NCI-H1092 (cell line): ENCODE data around the gene AGL.
"Not testable (repeated sequence)": the region's sequence is repeated elsewhere in the genome, so short reads cannot be mapped to it uniquely, and the experiment has no call there.

Experiments used
- DNase-seq: peaks from one replicate; lab custom pipeline; 2025; lab: John Stamatoyannopoulos, UW

AGL gene

GRCh38 chr1:99851850-99852454, 1.8 kb downstream of the AGL start:
- no peak for DNase-seq

DNA sequence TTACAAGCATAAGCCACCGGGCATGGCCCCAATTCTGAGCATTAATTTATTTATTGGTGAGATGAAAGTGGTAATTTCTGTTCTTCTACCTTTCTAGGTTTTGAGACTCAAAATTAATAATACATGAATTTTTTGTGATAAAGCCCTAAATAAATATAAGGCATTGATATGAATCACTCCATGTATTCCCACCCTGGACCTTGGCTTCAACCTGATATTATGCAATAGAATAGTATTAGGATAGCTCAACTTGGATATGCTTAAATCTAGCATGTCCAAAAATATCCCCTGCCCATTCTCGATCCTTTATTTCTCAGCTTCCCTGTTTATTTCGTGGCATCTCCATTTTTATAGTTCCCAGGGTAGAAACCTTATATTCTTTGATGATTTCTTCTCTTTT, 2.5 kb downstream of the AGL start:
- DNase-seq: no peak

GRCh38 chr1:99855914-99856450, 5.8 kb downstream of the AGL start:
- DNase-seq: no peak

GRCh38 chr1:99857041-99857440, 6.9 kb downstream of the AGL start:
- not testable (repeated sequence) for DNase-seq

GRCh38 chr1:99858286-99858685, 8.1 kb downstream of the AGL start:
- no peak for DNase-seq

GRCh38 chr1:99858881-99859280, 8.7 kb downstream of the AGL start:
- DNase-seq: no peak

DNA sequence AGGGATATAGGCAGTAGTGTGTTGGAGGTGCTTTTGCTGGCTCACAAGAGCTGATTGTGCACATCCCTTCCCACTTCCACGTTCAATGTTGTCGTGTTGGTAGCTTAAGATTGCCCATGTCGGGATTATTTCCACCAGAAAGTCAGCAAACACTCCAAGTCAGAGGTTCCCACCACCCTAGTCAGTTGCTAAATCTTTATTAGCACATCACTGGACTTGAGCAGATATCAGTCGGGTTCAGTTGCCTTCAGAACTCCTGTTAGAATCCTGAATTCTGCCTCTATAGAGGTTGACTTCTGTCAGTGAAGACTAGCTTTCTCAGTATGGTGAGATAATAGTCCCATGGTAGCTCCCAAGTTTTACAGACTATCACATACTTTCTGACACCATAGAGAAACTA, 10.5 kb downstream of the AGL start:
- no peak for DNase-seq

DNA sequence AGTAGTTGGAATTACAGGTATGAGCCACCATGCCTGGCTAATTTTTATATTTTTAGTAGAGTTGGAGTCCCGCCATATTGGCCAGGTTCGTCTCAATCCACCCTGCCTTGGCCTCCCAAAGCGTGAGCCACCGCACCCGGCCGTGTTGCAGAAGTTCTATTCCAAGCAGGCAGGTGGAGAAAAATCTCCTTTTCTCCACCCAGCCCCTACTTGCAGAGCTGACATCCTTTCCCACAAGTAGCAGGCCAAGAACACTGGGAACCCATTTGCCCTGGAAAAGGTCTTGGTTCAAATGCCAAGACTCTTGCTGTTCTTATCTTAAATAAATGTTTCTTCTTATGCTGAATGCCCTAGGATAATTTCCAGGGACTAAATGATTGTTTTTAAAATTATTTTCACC, 17.5 kb downstream of the AGL start:
- no peak for DNase-seq

DNA sequence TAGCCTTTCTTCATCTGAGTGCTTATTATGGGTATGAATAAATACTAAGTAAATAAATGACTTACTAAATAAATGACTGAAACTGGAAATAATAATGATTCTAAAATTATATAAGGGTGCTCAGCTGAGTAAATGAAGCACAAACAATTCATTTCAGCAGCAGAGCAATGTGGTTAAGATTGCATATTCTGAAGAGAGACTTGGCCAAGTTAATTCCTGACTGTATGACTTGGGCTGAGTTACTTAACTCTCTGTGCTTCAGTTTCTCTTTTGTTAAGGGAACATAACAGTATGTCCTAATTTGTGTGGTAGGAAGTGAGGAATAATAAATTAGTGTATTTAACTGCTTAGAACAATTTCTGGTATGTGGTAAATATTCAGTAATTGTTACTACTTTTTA, 19.1 kb downstream of the AGL start:
- no peak for DNase-seq

GRCh38 chr1:99869723-99870122, 19.6 kb downstream of the AGL start:
- no peak for DNase-seq

DNA sequence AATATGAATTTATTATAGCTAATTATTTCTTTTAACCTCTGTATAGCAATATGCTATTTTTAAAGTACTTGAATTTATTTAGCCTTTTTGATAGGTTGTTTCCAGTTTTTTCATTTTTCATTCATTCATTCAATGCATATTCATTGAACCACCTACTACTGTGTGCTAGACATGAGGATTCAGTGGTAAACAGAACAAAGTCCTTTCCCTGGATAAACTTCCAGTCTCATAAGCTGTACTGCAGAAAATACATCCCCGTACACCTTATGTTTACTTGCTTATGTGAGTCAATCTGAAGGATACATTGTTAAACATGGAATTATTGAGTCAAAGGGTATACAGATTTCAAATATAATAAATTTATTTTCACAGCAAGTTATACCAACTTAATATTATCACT, 21.9 kb downstream of the AGL start:
- no peak for DNase-seq

DNA sequence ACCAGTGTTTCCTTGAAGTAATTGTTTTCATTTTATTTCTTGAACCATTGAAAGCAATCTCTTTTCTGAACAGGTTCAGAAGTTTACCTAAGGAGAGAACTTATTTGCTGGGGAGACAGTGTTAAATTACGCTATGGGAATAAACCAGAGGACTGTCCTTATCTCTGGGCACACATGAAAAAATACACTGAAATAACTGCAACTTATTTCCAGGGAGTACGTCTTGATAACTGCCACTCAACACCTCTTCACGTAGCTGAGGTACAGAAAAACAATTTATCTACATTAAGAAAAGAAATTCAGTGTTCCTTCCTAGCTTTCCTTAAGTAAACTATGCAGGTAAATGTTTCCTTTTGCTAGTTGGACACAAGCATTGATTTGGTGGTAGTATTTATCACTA, 27.4 kb downstream of the AGL start:
- DNase-seq: no peak

- DNase-seq: no peak
These were observed 36.0 kb downstream of the AGL start for GRCh38 chr1:99886179-99886578.

- DNase-seq: no peak
These were observed 36.7 kb downstream of the AGL start for GRCh38 chr1:99886841-99887240.

GRCh38 chr1:99887890-99888289, 37.7 kb downstream of the AGL start:
- no peak for DNase-seq

- no peak for DNase-seq
These were observed 41.8 kb downstream of the AGL start for GRCh38 chr1:99891997-99892396.

GRCh38 chr1:99903278-99903677, 53.1 kb downstream of the AGL start:
- DNase-seq: not testable (repeated sequence)

- no peak for DNase-seq
These were observed 56.4 kb downstream of the AGL start for GRCh38 chr1:99906535-99906934.

DNA sequence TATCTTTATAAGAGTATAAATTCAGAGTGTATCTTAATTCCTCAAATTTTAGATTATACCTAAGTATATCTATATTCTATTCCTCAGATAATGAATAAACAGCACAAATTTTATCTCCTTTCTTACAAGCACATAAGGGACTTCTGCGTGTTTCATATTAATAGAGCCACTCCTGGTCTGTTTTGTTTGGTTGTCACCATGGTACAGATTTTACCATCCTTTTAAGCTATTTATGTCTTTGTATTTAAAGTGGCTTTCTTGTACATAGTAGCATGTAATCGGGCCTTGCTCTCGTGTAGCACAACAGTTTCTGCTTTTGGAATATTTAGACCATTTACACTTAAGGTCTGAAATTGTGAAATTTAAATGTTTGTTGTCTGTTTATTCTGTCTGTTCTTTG, 67.1 kb downstream of the AGL start:
- no peak for DNase-seq

DNA sequence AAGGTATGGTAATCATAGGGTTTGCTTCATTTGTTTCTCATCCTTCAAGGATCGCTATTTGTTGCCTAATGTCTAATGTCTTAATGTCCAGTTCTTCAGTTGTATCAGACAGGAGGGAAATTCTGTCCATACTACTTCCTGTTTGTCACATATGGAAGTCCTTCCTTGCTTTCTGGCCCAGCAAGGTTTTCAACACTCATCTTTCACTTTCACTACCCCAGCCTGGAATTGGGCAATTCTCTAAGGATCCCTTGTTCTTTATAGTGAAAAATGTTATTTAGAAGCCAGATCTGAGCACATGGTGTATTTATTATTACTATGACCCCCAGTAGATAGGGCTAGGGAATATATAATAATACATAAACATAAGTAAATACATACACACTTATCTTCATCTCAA, 69.1 kb downstream of the AGL start:
- DNase-seq: no peak

- DNase-seq: no peak
These were observed 84.6 kb downstream of the AGL start for GRCh38 chr1:99934801-99935200.

DNA sequence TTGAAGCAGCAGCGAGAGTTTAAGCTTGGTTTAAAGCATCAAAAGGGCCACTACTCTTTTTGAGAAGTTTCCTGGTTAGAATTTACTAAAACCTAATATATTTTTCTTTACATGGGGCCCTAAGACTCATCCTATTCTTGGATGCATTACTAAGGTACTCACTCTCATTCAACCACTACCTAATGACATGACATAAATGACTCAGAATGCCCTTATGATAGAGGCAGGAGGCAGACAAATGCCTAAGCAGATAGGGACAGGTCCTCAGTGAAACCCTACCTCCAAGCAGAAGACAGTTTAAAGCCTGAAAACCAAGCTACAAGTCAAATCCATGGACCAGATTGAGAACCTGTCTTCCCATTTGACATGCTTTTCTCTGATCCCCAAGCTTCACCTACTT, 85.4 kb downstream of the AGL start:
- DNase-seq: no peak

GRCh38 chr1:99936071-99936470, 85.9 kb downstream of the AGL start:
- DNase-seq: no peak

GRCh38 chr1:99942723-99943122, 92.6 kb downstream of the AGL start:
- no peak for DNase-seq
